ENCODE data around the gene ST3GAL3.
A peak's percentile ranks its signal among the peaks of the same experiment; 100 is the strongest.

The ST3GAL3 gene

GRCh38 chr1:43938383-43938782 is 231.0 kb downstream of the ST3GAL3 start:
- no CpG with 5 or more reads among the region's 10 CpGs for WGBS (ENCODE audit: extremely low coverage, insufficient coverage, low lambda C conversion rate)
- DNase-seq, result no peak
- H3K18ac ChIP-seq (ENCODE audit: low read length), result no peak overlapping the region
- H3K9ac ChIP-seq (ENCODE audit: low read length), result no peak overlapping the region
- H3K27me3 ChIP-seq (ENCODE audit: insufficient read depth, low read length, poor library complexity), result no peaks in the 10 kb centered on the region
- no peak overlapping the region for H3K27ac ChIP-seq (ENCODE audit: low read depth, low read length)
- H3K4ac ChIP-seq (ENCODE audit: low read depth, low read length), result no peak overlapping the region
- no peaks in the 10 kb centered on the region for H3K79me2 ChIP-seq (ENCODE audit: control insufficient read depth, insufficient read depth, low read length)
- H3K23ac ChIP-seq (ENCODE audit: low read length), result no peak overlapping the region
- H3K4me3 ChIP-seq (ENCODE audit: low read length), result no peak overlapping the region
- no peak overlapping the region for H3K4me2 ChIP-seq (ENCODE audit: low read length)
- no peak overlapping the region for H3K56ac ChIP-seq (ENCODE audit: low read length)
- no peak overlapping the region for H2BK120ac ChIP-seq (ENCODE audit: low read depth, low read length)
- H3K36me3 ChIP-seq (ENCODE audit: control insufficient read depth, insufficient read depth, low read length), result no peaks in the 10 kb centered on the region
- H2BK15ac ChIP-seq (replicated peaks; ENCODE audit: low read depth), result no peak overlapping the region
- no peaks in the 10 kb centered on the region for H3K79me1 ChIP-seq (ENCODE audit: low read length)
- peaks cover 7% of the 10 kb centered on the region for H3K4me1 ChIP-seq (ENCODE audit: control insufficient read depth, low read depth, low read length)
- H2BK5ac ChIP-seq (ENCODE audit: low read length), result no peak overlapping the region
- H4K8ac ChIP-seq (ENCODE audit: low read depth, low read length), result no peak overlapping the region
- H4K5ac ChIP-seq (ENCODE audit: low read length), result no peak overlapping the region
- H2AK5ac ChIP-seq (ENCODE audit: low read length), result no peak overlapping the region

DNA sequence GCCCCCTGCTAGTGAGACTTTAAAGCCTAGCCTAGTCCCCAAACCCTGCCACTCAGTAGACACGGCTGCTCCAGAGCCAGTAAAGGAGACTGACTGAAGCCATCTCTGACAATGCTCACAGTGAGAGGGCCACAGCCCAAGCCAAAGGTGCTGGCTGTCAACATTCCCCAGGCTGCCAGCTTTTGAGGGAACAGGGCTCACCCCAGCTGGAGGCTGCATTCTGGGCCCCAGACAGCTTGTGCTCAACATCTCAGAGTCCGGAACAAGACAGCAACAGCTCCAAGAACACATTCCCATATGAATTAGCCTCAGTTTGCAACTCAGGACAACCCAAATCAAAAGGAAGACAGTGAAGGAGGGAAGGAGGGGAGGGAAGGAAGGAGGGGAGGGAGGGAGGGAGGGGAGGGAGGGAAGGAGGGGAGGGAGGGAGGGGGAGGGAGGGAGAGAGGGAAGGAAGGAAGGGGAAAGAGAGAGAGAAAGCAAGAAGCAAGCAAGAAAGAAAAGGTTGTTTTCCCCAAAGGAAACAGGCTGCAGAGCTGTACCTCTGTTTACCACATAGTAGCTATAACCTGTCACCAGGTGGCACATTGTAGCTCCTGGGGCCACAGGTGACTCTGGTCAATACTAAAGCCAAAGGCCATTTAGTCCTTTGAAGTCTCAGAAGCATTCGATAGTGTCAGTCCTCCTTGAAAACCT is 231.7 kb downstream of the ST3GAL3 start:
- H3K4me3 ChIP-seq (ENCODE audit: low read length), result no peak overlapping the region
- no peaks in the 10 kb centered on the region for H3K79me2 ChIP-seq (ENCODE audit: control insufficient read depth, insufficient read depth, low read length)
- H3K36me3 ChIP-seq (ENCODE audit: control insufficient read depth, insufficient read depth, low read length), result no peaks in the 10 kb centered on the region
- no peak overlapping the region for H3K56ac ChIP-seq (ENCODE audit: low read length)
- no peak for DNase-seq
- no peak overlapping the region for H3K4me2 ChIP-seq (ENCODE audit: low read length)
- H3K27ac ChIP-seq (ENCODE audit: low read depth, low read length), result no peak overlapping the region
- no peaks in the 10 kb centered on the region for H3K79me1 ChIP-seq (ENCODE audit: low read length)
- H2AK5ac ChIP-seq (ENCODE audit: low read length), result no peak overlapping the region
- H4K8ac ChIP-seq (ENCODE audit: low read depth, low read length), result no peak overlapping the region
- no peak overlapping the region for H2BK15ac ChIP-seq (replicated peaks; ENCODE audit: low read depth)
- no peak overlapping the region for H3K23ac ChIP-seq (ENCODE audit: low read length)
- H4K5ac ChIP-seq (ENCODE audit: low read length), result no peak overlapping the region
- H3K4ac ChIP-seq (ENCODE audit: low read depth, low read length), result no peak overlapping the region
- H2BK120ac ChIP-seq (ENCODE audit: low read depth, low read length), result no peak overlapping the region
- no peak overlapping the region for H3K18ac ChIP-seq (ENCODE audit: low read length)
- no peaks in the 10 kb centered on the region for H3K27me3 ChIP-seq (ENCODE audit: insufficient read depth, low read length, poor library complexity)
- no CpG with 5 or more reads among the region's 3 CpGs for WGBS (ENCODE audit: extremely low coverage, insufficient coverage, low lambda C conversion rate)
- peaks cover 7% of the 10 kb centered on the region for H3K4me1 ChIP-seq (ENCODE audit: control insufficient read depth, low read depth, low read length)
- H2BK5ac ChIP-seq (ENCODE audit: low read length), result no peak overlapping the region
- no peak overlapping the region for H3K9ac ChIP-seq (ENCODE audit: low read length)

GRCh38 chr1:43942411-43942810 is 235.1 kb downstream of the ST3GAL3 start:
- H3K79me1 ChIP-seq (ENCODE audit: low read length), result no peaks in the 10 kb centered on the region
- H4K5ac ChIP-seq (ENCODE audit: low read length), result no peak overlapping the region
- no peaks in the 10 kb centered on the region for H3K79me2 ChIP-seq (ENCODE audit: control insufficient read depth, insufficient read depth, low read length)
- H2BK15ac ChIP-seq (replicated peaks; ENCODE audit: low read depth), result no peak overlapping the region
- H3K4me1 ChIP-seq (ENCODE audit: control insufficient read depth, low read depth, low read length), result no peaks in the 10 kb centered on the region
- no peaks in the 10 kb centered on the region for H3K36me3 ChIP-seq (ENCODE audit: control insufficient read depth, insufficient read depth, low read length)
- H3K18ac ChIP-seq (ENCODE audit: low read length), result no peak overlapping the region
- H3K56ac ChIP-seq (ENCODE audit: low read length), result no peak overlapping the region
- no CpG with 5 or more reads among the region's 3 CpGs for WGBS (ENCODE audit: extremely low coverage, insufficient coverage, low lambda C conversion rate)
- H3K27me3 ChIP-seq (ENCODE audit: insufficient read depth, low read length, poor library complexity), result no peaks in the 10 kb centered on the region
- no peak overlapping the region for H3K9ac ChIP-seq (ENCODE audit: low read length)
- no peak overlapping the region for H3K4me3 ChIP-seq (ENCODE audit: low read length)
- no peak overlapping the region for H3K23ac ChIP-seq (ENCODE audit: low read length)
- H4K8ac ChIP-seq (ENCODE audit: low read depth, low read length), result no peak overlapping the region
- H3K4me2 ChIP-seq (ENCODE audit: low read length), result no peak overlapping the region
- H2AK5ac ChIP-seq (ENCODE audit: low read length), result no peak overlapping the region
- no peak for DNase-seq
- H2BK120ac ChIP-seq (ENCODE audit: low read depth, low read length), result no peak overlapping the region
- H3K4ac ChIP-seq (ENCODE audit: low read depth, low read length), result no peak overlapping the region
- H3K27ac ChIP-seq (ENCODE audit: low read depth, low read length), result no peak overlapping the region
- no peak overlapping the region for H2BK5ac ChIP-seq (ENCODE audit: low read length)

GRCh38 chr1:43944860-43945259 is 237.5 kb downstream of the ST3GAL3 start:
- Histone ChIP-seq H3K27me3 (ENCODE audit: insufficient read depth, low read length, poor library complexity) (no peaks in the 10 kb centered on the region), H2BK15ac (replicated peaks; ENCODE audit: low read depth) (no peak overlapping the region), H3K23ac (ENCODE audit: low read length) (no peak overlapping the region), H3K4me3 (ENCODE audit: low read length) (no peak overlapping the region), H3K9ac (ENCODE audit: low read length) (no peak overlapping the region), H3K18ac (ENCODE audit: low read length) (no peak overlapping the region), H4K8ac (ENCODE audit: low read depth, low read length) (no peak overlapping the region), H3K79me2 (ENCODE audit: control insufficient read depth, insufficient read depth, low read length) (no peaks in the 10 kb centered on the region), H3K27ac (ENCODE audit: low read depth, low read length) (no peak overlapping the region), H3K4me1 (ENCODE audit: control insufficient read depth, low read depth, low read length) (peaks cover 2% of the 10 kb centered on the region), H3K56ac (ENCODE audit: low read length) (no peak overlapping the region), H2AK5ac (ENCODE audit: low read length) (no peak overlapping the region), H4K5ac (ENCODE audit: low read length) (no peak overlapping the region), H3K79me1 (ENCODE audit: low read length) (peaks cover 4% of the 10 kb centered on the region), H3K4me2 (ENCODE audit: low read length) (no peak overlapping the region), H2BK5ac (ENCODE audit: low read length) (no peak overlapping the region), H2BK120ac (ENCODE audit: low read depth, low read length) (no peak overlapping the region), H3K4ac (ENCODE audit: low read depth, low read length) (no peak overlapping the region), H3K36me3 (ENCODE audit: control insufficient read depth, insufficient read depth, low read length) (no peaks in the 10 kb centered on the region)
- no CpG with 5 or more reads among the region's 1 CpG for WGBS (ENCODE audit: extremely low coverage, insufficient coverage, low lambda C conversion rate)
- no peak for DNase-seq

- DNase-seq, result no peak
- Histone ChIP-seq H4K8ac (ENCODE audit: low read depth, low read length) (no peak overlapping the region), H3K36me3 (ENCODE audit: control insufficient read depth, insufficient read depth, low read length) (no peaks in the 10 kb centered on the region), H3K4me1 (ENCODE audit: control insufficient read depth, low read depth, low read length) (peaks cover 2% of the 10 kb centered on the region), H4K5ac (ENCODE audit: low read length) (no peak overlapping the region), H3K27ac (ENCODE audit: low read depth, low read length) (no peak overlapping the region), H2BK5ac (ENCODE audit: low read length) (no peak overlapping the region), H3K4me2 (ENCODE audit: low read length) (no peak overlapping the region), H3K4ac (ENCODE audit: low read depth, low read length) (no peak overlapping the region), H3K18ac (ENCODE audit: low read length) (no peak overlapping the region), H2AK5ac (ENCODE audit: low read length) (no peak overlapping the region), H3K79me1 (ENCODE audit: low read length) (peaks cover 4% of the 10 kb centered on the region), H2BK120ac (ENCODE audit: low read depth, low read length) (no peak overlapping the region), H3K4me3 (ENCODE audit: low read length) (no peak overlapping the region), H2BK15ac (replicated peaks; ENCODE audit: low read depth) (no peak overlapping the region), H3K27me3 (ENCODE audit: insufficient read depth, low read length, poor library complexity) (no peaks in the 10 kb centered on the region), H3K79me2 (ENCODE audit: control insufficient read depth, insufficient read depth, low read length) (no peaks in the 10 kb centered on the region), H3K9ac (ENCODE audit: low read length) (peak overlapping the region; percentile 23), H3K23ac (ENCODE audit: low read length) (no peak overlapping the region), H3K56ac (ENCODE audit: low read length) (no peak overlapping the region)
- WGBS (ENCODE audit: extremely low coverage, insufficient coverage, low lambda C conversion rate), result no CpG with 5 or more reads among the region's 3 CpGs
These were observed 238.4 kb downstream of the ST3GAL3 start for GRCh38 chr1:43945674-43946235.
